Pons (tissue), 1 donor: ENCODE results near the gene ANKRD39.
"Not testable (repeated sequence)": the region's sequence is repeated elsewhere in the genome, so short reads cannot be mapped to it uniquely, and the experiment has no call there.

Experiments
- DNase-seq: peaks from one replicate; pipeline ENCODE4 v3.0.0-alpha.2; 2016; ENCODE audit warnings: low spot score

The ANKRD39 gene

DNA sequence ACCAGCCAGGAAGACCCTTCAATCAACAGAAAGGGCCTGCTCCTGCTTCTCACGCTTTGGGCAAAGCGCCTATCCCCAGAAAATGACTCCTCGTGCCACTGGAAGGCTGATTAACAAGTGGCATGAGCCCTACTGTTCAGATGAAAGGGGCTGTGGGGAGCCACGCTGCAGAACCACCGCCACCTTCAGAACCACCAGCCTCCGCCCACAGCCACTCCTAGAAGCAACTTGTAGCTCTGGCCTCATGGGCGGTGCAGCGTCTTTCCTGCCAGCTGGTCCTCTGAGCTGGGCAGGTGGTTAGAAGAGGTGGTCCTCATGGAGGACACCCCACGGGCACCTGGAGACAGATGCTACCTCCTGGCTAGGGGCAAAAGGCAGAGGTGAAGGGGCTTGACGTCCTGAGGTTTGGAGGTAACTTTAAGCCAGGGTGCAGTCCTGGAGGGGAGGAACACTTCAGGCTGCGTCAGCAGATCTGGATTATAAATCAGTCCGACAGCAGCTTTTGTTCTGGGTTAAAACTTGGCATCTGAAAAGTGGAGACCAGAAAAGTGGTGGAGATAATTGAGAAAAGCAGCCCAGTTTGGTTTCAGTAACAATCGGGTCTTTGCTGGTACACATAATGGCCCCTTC lies 12.9 kb upstream of the ANKRD39 start:
- peak; percentile 92 for DNase-seq

DNA sequence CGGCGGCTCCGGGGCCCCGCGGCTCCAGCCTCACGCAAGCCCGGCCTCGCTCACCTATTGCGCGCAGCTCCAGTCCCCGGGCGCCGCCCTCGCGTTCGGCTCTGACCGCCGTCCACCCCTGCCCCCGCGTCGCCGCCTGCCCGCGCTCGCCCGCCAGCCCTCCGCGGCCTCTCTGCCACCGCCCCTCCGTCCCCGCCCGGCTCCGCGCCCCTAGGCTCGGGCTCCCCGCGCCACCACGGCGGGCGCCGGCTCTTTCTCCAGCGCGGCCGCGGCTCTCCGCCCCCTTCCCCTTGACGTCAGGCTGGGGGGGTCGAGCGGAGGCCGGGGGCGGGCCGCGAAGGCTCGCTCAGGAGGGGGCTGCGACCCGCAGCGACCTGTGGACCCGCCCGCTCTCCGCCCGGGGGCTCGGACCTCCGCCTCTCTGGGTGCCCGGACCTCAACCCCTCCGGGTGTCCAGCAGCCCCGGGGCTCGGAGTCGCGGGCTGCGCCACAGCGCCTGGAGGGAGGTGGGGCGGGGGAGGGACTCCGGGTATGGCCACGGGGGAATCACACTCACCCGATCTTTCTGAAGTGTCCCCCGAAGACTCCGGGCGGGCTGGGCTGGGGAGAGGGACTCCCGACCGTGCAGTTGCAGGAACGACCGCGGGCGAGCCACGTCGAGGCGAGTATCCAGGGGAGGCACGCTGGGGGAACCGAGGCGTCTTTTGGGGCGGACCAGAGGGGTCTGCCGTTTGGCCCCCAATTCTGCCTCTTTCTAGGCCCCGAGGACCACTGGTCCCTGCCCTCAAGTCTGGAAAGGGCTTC lies 12.2 kb upstream of the ANKRD39 start, which contains the start of gene SEMA4C:
Gene SEMA4C, minus strand, starts transcription at position 259 of the 804 bp plus-strand sequence. CDS start 2,194 bp downstream, outside the sequence.
- DNase-seq, result peak; percentile 65

DNA sequence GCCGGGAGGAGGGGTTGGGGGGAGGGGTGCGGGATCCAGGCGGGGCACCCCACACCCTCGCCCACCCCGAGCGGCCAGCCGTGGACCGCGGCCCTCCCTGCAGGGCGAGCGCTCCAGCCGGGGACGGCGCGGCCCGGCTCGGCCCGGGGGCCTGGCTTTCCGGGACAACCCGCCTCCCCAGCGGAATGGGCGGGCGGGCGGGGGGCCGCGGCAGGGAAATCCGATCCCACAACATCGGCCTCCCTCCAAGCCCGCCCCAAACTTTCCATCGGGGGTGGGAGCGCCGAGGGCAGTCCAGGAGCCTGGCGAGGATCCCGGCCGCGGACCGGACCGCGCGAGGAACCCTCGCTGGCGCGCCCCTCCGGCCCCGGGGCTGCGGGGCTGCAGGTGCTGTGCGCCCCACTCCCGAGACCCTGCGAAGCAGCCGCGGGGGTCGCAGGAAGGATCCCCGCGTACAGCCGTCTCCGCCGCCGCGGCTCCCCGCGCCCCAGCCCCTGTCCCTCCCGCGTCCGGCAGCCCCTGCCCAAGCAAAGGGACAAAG lies 11.5 kb upstream of the ANKRD39 start:
- DNase-seq, result no peak

GRCh38 chr2:96868555-96869280 lies 10.9 kb upstream of the ANKRD39 start:
- peak; percentile 73 for DNase-seq

GRCh38 chr2:96867756-96868554 lies 10.1 kb upstream of the ANKRD39 start:
- DNase-seq, result no peak

- no peak for DNase-seq
Measured at GRCh38 chr2:96866986-96867755, 9.4 kb upstream of the ANKRD39 start.

- DNase-seq, result no peak
Measured at GRCh38 chr2:96866586-96866985, 8.8 kb upstream of the ANKRD39 start.

- DNase-seq, result no peak
Measured at GRCh38 chr2:96866149-96866548, 8.3 kb upstream of the ANKRD39 start.

GRCh38 chr2:96865654-96866053 lies 7.8 kb upstream of the ANKRD39 start:
- no peak for DNase-seq

GRCh38 chr2:96864343-96865091 lies 6.7 kb upstream of the ANKRD39 start:
- no peak for DNase-seq

GRCh38 chr2:96863575-96864342 lies 5.9 kb upstream of the ANKRD39 start:
- DNase-seq, result no peak

GRCh38 chr2:96863056-96863455 lies 5.2 kb upstream of the ANKRD39 start:
- DNase-seq, result not testable (repeated sequence)

GRCh38 chr2:96861074-96861473 lies 3.3 kb upstream of the ANKRD39 start:
- no peak for DNase-seq

DNA sequence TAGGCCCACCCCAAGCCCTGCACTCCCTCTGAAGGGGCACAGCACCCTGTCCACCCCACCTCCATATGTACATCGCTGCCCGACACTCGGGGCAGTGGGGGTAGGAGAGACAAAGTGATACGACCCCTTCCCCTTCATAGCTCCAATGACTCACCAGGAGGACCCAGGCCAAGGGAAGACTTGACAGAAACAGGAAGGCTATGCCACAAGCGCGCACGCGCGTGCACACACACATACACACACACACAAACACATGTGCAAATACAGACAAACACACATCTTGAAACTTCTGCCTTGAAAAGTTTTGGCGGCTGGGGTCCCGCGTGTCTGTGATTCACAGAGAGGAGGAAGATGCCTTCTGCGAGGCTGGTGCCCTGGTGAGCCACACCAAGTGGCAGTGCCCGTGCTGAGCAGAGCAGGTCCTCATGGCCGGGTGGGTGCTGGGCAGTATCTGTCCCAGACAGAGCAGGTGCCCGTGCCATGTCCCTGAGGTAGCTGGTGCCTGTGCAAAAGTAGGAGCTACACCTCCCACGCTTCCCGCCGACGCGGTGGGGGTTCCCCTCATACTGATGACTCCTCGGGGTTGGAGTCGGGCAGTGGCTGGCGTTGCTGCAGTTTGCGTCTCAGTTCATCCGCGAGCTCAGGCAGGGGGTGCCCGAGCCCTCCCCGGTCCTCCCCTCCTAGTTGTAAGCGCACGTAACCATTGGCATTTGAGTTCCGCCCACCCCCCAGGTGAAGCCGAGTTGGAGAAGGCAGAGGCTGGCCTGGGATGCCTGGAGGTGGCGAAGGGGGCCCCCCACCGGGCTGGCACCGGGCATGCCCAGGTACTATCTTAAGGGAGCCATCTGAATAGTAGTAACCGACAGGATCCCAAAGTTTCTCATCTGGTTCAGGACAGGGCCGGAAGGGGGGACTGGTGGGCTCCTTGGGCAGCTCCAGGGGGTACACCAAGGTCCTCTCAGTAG lies 2.5 kb upstream of the ANKRD39 start:
- DNase-seq, result peak; percentile 54

DNA sequence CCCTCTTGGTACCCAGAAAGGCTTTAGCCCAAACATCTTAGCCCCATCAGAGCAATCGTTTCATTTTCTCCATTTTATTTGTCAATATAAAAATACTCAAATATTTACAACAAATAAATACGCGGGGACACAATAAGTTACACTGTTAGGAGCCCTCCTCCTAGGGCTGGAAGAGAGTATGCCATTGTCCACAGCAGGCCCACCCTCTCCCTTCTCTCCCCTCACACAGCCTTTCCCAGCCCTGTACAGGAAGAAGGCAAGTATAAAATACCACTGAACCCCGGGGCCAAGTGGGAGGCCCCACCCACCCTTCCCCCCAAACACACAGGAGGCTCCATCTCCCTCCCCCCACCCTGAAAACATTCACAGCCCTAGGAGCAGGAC lies 1.9 kb upstream of the ANKRD39 start:
- DNase-seq, result peak; percentile 64

DNA sequence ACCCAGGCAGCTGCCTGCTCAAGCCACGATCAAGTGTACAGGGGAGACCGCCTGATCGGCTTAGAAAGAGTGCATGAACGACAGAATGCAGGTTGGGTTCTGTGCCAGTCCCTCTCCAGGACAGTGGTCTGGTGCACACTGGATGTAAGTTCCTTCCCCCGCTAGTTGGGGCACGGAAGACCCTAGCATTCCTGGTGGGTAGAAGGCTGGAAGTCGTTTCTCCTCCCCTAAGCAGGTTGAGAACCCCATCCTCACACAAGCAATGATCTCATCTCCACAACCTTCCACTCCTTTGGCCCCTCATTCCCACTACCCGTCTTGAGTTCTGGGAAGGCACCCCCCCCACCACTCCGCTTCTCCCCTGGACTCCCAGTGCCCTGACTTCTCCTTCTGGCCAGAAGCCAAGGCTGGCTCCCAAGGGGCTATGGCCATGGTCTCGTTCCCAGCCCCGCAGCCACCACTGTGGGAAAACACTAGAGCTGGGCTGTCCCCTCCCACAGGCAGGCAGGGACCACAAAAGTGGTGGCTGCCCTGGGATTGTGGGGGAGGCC lies 1.4 kb upstream of the ANKRD39 start:
- DNase-seq, result peak; percentile 53

DNA sequence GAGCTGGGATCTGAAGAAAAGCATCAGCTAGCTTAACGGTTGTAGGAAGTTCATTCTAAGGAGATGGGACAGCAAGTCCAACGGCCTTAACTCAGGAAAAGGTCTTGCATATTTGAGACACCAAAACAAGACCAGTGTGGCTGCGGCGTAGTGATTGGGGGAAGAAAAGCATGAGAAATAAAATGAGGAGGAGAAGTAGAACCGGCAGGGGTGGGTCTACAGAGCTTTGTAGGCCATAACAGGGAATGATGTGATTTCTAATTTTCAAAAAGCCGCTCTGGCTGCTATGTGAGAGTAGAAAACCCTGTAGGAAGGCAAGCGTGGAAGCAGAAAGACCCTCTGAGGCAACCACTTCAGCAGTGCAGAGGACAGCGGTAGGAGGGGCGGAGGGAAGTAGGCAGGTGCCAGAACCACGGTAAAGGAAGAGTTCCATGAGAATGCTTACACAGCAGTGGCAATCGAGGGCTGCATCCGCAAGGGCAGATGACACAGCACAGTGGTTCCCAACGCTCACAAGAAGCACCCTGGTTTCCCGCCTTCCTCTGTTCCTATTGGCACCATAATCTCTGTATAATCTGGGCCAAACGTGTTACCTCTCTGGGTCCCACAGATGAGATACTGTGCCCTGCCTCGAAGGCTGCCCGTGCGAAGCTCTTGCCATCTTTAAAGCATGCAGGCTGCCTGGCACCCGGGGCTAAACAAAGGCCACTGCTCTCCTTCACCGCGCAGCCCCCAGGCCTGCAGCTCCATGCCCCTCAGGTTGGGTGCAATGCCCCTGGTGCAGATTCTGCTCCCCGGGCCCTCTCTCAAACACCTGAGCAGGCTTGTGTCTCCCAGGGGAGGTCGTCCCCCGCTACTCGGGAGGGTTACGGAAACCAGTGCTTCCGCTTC lies 795 bp downstream of the ANKRD39 start:
- DNase-seq, result peak; percentile 34
